Measurements from ENCODE around the gene BABAM2. TPM values are rescaled to one million over a fixed set of nuclear protein-coding genes. Genes with fewer than 3 reads are reported as not detected.
"Not testable (repeated sequence)": the region's sequence is repeated elsewhere in the genome, so short reads cannot be mapped to it uniquely, and the experiment has no call there.

BABAM2 gene
- total RNA-seq, 1 donor from 2014 or later = 43.5 TPM

- peaks cover 36% of the 10 kb centered on the region for H3K4me1 Mint-ChIP-seq
- TF ChIP-seq, protein P1, sequence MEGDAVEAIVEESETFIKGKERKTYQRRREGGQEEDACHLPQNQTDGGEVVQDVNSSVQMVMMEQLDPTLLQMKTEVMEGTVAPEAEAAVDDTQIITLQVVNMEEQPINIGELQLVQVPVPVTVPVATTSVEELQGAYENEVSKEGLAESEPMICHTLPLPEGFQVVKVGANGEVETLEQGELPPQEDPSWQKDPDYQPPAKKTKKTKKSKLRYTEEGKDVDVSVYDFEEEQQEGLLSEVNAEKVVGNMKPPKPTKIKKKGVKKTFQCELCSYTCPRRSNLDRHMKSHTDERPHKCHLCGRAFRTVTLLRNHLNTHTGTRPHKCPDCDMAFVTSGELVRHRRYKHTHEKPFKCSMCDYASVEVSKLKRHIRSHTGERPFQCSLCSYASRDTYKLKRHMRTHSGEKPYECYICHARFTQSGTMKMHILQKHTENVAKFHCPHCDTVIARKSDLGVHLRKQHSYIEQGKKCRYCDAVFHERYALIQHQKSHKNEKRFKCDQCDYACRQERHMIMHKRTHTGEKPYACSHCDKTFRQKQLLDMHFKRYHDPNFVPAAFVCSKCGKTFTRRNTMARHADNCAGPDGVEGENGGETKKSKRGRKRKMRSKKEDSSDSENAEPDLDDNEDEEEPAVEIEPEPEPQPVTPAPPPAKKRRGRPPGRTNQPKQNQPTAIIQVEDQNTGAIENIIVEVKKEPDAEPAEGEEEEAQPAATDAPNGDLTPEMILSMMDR (IDR thresholded peaks at IDR 0.05; ENCODE audit: unreplicated experiment) = no peak
- peaks cover 3% of the 10 kb centered on the region for H3K9me3 Mint-ChIP-seq
- no peak overlapping the region for H3K27ac Mint-ChIP-seq
- H3K4me3 Mint-ChIP-seq = no peak overlapping the region
- H3K27me3 Mint-ChIP-seq (ENCODE audit: low read depth) = no peaks in the 10 kb centered on the region
- H3K36me3 Mint-ChIP-seq = no peaks in the 10 kb centered on the region
- DNase-seq (ENCODE audit: low spot score in 2 of 2, unreplicated experiment in 2 of 2) = no peak
Measured at GRCh38 chr2:28367667-28368356, 477.3 kb downstream of the BABAM2 start.

- Mint-ChIP-seq H3K36me3 (no peaks in the 10 kb centered on the region), H3K4me1 (peaks cover 30% of the 10 kb centered on the region), H3K27ac (no peak overlapping the region), H3K4me3 (no peak overlapping the region), H3K9me3 (peaks cover 3% of the 10 kb centered on the region), H3K27me3 (ENCODE audit: low read depth) (no peaks in the 10 kb centered on the region)
- TF ChIP-seq, protein P1 (IDR thresholded peaks at IDR 0.05; ENCODE audit: unreplicated experiment) = no peak
- DNase-seq (ENCODE audit: low spot score in 2 of 2, unreplicated experiment in 2 of 2) = no peak
Measured at GRCh38 chr2:28368357-28368798, 477.8 kb downstream of the BABAM2 start.

- DNase-seq (ENCODE audit: low spot score in 2 of 2, unreplicated experiment in 2 of 2) = no peak
- Mint-ChIP-seq H3K4me3 (no peak overlapping the region), H3K9me3 (peaks cover 3% of the 10 kb centered on the region), H3K4me1 (peaks cover 27% of the 10 kb centered on the region), H3K36me3 (no peaks in the 10 kb centered on the region), H3K27ac (peak overlapping the region; percentile 1), H3K27me3 (ENCODE audit: low read depth) (no peaks in the 10 kb centered on the region)
- TF ChIP-seq, protein P1 (IDR thresholded peaks at IDR 0.05; ENCODE audit: unreplicated experiment) = no peak
Measured at GRCh38 chr2:28369358-28369757, 478.8 kb downstream of the BABAM2 start.

DNA sequence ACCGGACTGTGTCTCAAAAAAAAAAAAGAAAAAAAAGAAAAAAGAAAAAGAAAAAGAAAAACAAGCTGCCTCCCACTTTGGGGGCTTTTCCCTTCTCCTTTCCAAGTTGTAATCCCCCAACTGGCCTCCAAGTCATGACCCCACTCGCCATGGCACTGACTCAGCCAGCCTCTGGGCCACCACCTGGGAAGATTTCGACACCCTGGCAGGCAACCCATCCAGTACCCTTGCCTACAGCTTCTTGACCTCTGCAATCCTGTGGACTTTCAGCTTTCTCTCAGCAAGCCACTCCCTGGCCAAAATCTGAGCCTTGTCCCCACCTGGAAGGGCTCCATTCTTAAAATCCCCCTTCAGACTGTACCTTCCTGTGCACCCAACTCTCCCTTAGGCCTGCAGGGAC, 479.8 kb downstream of the BABAM2 start:
- Mint-ChIP-seq H3K36me3 (no peaks in the 10 kb centered on the region), H3K27ac (no peak overlapping the region), H3K9me3 (peaks cover 3% of the 10 kb centered on the region), H3K4me3 (no peak overlapping the region), H3K4me1 (peaks cover 20% of the 10 kb centered on the region), H3K27me3 (ENCODE audit: low read depth) (no peaks in the 10 kb centered on the region)
- TF ChIP-seq, protein P1 (IDR thresholded peaks at IDR 0.05; ENCODE audit: unreplicated experiment) = no peak
- no peak for DNase-seq (ENCODE audit: low spot score in 2 of 2, unreplicated experiment in 2 of 2)

GRCh38 chr2:28371728-28372127, 481.2 kb downstream of the BABAM2 start:
- H3K9me3 Mint-ChIP-seq; DNase-seq (ENCODE audit: low spot score in 2 of 2, unreplicated experiment in 2 of 2); H3K4me3 Mint-ChIP-seq; H3K27me3 Mint-ChIP-seq (ENCODE audit: low read depth); H3K27ac Mint-ChIP-seq; H3K36me3 Mint-ChIP-seq: not testable (repeated sequence)
- H3K4me1 Mint-ChIP-seq = peaks cover 11% of the 10 kb centered on the region

- TF ChIP-seq, protein P1 (IDR thresholded peaks at IDR 0.05; ENCODE audit: unreplicated experiment) = no peak
- no peaks in the 10 kb centered on the region for H3K36me3 Mint-ChIP-seq
- H3K4me3 Mint-ChIP-seq = no peak overlapping the region
- H3K27me3 Mint-ChIP-seq (ENCODE audit: low read depth) = no peaks in the 10 kb centered on the region
- no peak for DNase-seq (ENCODE audit: low spot score in 2 of 2, unreplicated experiment in 2 of 2)
- H3K27ac Mint-ChIP-seq = no peak overlapping the region
- peaks cover 5% of the 10 kb centered on the region for H3K4me1 Mint-ChIP-seq
- H3K9me3 Mint-ChIP-seq = peaks cover 3% of the 10 kb centered on the region
Measured at GRCh38 chr2:28373854-28374253, 483.3 kb downstream of the BABAM2 start.

Measured in mesothelial cell of epicardium (in vitro differentiated cells).